HL-60 (cell line): ENCODE results near the gene BRF1.

Source experiments
- DNase-seq, 2 experiments: peaks; one replicate each; pipeline ENCODE4 v3.0.0-alpha.2; 2010 to 2020; ENCODE audit warnings: low read depth in 1 of 2, low spot score in 1 of 2
- H3K27ac ChIP-seq: fragments of 250-450 bp; sonication (Bioruptor Pico); replicated peaks from 2 replicates; pipeline ENCODE4 v1.5.1; 2020; ENCODE audit warnings: mild to moderate bottlenecking, moderate library complexity
- H3K27me3 ChIP-seq: fragments of 250-450 bp; sonication (Bioruptor Pico); 2 replicates; pipeline ENCODE4 v1.5.1; 2021; ENCODE audit warnings: mild to moderate bottlenecking, moderate library complexity; ENCODE audit not compliant: insufficient read depth, poor library complexity, severe bottlenecking
- H3K4me3 ChIP-seq: replicated peaks from 2 replicates; pipeline ENCODE4 v1.5.1; 2011; ENCODE audit warnings: mild to moderate bottlenecking, control low read depth, low read length; ENCODE audit not compliant: insufficient read depth
- GABPA ChIP-seq: IDR thresholded peaks from 2 replicates; pipeline ENCODE4 v1.6.1; 2012; ENCODE audit warnings: low read depth
- POLR2AphosphoS5 ChIP-seq: IDR thresholded peaks from 2 replicates; pipeline ENCODE4 v1.6.1; 2012; ENCODE audit warnings: low read depth
- SPI1 ChIP-seq: IDR thresholded peaks from 2 replicates; pipeline ENCODE4 v1.6.1; 2012; ENCODE audit warnings: low read depth, mild to moderate bottlenecking, borderline replicate concordance
- TF ChIP-seq, protein P1 (sequence below): IDR thresholded peaks from 2 replicates; pipeline ENCODE4 v1.6.1; 2012; ENCODE audit warnings: low read depth; ENCODE audit not compliant: insufficient replicate concordance
- TF ChIP-seq, protein P2 (sequence below): IDR thresholded peaks from one replicate; pipeline ENCODE4 v1.5.1; 2011; ENCODE audit warnings: low read length, control low read depth, inconsistent platforms; ENCODE audit not compliant: insufficient read depth

The BRF1 gene

DNA sequence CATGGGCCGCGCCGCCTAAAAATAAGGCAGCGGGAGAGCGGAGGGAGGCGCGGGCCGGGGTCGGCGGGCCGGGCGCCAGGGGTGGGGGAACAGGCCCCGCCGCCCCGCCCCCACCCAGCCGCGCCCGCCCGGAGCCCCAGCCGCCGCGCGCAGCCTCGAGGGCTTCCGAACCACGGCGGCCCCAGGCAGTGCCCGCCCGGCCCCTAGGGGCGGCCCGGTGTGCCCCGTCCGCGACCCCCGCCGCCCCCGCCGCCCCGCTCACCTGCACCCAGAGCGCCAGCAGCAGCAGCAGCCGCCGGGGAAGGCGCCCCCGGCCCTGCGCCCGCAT is 132.7 kb downstream of the BRF1 start:
- TF ChIP-seq GABPA (no peak), SPI1 (no peak), POLR2AphosphoS5 (no peak)
- TF ChIP-seq, protein P1, sequence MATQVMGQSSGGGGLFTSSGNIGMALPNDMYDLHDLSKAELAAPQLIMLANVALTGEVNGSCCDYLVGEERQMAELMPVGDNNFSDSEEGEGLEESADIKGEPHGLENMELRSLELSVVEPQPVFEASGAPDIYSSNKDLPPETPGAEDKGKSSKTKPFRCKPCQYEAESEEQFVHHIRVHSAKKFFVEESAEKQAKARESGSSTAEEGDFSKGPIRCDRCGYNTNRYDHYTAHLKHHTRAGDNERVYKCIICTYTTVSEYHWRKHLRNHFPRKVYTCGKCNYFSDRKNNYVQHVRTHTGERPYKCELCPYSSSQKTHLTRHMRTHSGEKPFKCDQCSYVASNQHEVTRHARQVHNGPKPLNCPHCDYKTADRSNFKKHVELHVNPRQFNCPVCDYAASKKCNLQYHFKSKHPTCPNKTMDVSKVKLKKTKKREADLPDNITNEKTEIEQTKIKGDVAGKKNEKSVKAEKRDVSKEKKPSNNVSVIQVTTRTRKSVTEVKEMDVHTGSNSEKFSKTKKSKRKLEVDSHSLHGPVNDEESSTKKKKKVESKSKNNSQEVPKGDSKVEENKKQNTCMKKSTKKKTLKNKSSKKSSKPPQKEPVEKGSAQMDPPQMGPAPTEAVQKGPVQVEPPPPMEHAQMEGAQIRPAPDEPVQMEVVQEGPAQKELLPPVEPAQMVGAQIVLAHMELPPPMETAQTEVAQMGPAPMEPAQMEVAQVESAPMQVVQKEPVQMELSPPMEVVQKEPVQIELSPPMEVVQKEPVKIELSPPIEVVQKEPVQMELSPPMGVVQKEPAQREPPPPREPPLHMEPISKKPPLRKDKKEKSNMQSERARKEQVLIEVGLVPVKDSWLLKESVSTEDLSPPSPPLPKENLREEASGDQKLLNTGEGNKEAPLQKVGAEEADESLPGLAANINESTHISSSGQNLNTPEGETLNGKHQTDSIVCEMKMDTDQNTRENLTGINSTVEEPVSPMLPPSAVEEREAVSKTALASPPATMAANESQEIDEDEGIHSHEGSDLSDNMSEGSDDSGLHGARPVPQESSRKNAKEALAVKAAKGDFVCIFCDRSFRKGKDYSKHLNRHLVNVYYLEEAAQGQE: no peak
- TF ChIP-seq, protein P2, sequence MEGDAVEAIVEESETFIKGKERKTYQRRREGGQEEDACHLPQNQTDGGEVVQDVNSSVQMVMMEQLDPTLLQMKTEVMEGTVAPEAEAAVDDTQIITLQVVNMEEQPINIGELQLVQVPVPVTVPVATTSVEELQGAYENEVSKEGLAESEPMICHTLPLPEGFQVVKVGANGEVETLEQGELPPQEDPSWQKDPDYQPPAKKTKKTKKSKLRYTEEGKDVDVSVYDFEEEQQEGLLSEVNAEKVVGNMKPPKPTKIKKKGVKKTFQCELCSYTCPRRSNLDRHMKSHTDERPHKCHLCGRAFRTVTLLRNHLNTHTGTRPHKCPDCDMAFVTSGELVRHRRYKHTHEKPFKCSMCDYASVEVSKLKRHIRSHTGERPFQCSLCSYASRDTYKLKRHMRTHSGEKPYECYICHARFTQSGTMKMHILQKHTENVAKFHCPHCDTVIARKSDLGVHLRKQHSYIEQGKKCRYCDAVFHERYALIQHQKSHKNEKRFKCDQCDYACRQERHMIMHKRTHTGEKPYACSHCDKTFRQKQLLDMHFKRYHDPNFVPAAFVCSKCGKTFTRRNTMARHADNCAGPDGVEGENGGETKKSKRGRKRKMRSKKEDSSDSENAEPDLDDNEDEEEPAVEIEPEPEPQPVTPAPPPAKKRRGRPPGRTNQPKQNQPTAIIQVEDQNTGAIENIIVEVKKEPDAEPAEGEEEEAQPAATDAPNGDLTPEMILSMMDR: no peak
- DNase-seq: no peak
- peaks cover 28% of the 10 kb centered on the region for H3K27me3 ChIP-seq
- no peak overlapping the region for H3K27ac ChIP-seq
- H3K4me3 ChIP-seq: peak overlapping the region; percentile 25

DNA sequence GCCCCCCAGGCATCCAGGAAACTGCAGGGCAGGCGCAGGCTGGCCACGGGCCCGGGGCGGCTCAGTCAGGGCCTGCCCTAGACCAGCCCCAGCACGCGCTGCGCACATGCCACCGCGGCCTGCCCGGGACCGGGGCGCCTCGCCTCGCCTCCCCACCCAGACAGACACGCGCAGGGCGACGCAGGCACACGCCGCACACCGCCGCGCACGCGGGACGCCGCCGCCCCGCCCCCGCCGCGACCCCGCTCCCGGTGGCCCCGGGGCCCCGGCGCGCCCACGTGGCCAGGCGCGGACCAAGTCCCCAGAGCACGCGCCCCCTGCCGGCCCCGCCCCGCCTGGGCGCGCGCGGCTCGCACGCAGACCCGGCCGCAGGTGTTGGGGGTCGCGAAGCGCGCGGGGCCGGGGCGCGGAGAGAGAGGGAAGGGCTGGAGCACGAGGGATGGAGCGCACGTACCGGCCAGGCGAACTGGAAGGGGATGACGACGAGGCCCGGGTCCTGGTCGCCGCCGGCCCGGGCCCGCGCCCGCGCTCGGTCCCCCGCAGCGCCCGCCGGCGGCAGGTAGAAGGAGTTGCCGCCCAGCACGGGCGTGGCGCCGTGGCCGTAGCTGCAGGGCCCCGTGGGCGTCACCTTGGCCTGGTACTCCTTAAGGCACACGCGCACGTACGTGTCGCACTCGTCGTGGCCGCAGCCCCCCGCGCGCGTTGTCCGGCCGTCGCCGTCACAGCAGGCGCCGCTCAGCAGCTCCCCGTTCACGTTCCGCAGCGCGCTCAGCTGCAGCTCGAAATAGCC is 133.3 kb downstream of the BRF1 start:
- DNase-seq: no peak
- Histone ChIP-seq H3K4me3 (peak overlapping the region; percentile 25), H3K27ac (no peak overlapping the region), H3K27me3 (peaks cover 28% of the 10 kb centered on the region)
- TF ChIP-seq, protein P1: no peak
- TF ChIP-seq, protein P2: no peak
- no peak for TF ChIP-seq GABPA
- TF ChIP-seq POLR2AphosphoS5: no peak
- TF ChIP-seq SPI1: no peak

DNA sequence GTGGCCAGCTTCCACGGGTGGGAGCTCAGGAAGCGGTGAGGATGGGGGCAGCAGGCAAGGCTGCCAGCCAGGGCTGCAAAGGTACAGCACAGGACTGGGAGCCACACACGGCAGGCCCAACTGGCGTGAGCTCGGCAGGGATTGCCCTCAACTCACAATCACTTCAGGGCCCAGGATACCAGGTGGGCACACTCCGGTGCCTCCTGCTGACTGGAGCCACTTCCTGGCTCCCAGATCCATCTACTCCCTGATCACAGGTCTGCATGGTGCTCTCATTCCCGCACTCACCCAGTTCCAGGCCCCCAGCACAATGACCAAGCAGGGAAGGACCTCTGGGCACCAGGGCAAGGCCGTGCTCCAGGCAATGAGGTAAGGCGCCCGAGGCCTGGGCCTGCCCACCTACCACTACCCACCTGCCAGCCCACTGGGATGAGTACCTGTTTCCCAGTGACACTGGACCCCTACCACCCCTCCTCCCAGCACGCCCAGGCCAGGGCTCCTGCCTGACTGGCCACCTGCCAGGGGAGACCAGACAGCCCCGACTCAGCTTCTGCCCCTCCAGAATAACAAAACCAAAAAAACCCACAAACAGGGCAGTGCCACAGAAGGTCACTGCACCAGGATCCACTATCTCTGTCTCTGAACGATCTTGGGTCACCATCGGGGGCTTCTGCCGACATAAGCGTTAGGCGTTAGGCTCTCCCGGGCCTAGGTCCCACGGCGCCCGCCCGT is 134.1 kb downstream of the BRF1 start:
- no peak for DNase-seq
- Histone ChIP-seq H3K27ac (no peak overlapping the region), H3K4me3 (no peak overlapping the region), H3K27me3 (peaks cover 23% of the 10 kb centered on the region)
- TF ChIP-seq, protein P1: no peak
- TF ChIP-seq SPI1: no peak
- no peak for TF ChIP-seq POLR2AphosphoS5
- TF ChIP-seq, protein P2: no peak
- no peak for TF ChIP-seq GABPA
